Right lung (tissue), 5 donors: Measurements from ENCODE around the gene CEP120. TPM values are rescaled to one million over a fixed set of nuclear protein-coding genes. Genes with fewer than 3 reads are reported as not detected.
"Not testable (repeated sequence)": the region's sequence is repeated elsewhere in the genome, so short reads cannot be mapped to it uniquely, and the experiment has no call there.

Experiments
- DNase-seq, 2 donors: peaks; one replicate each; pipeline ENCODE4 v3.0.0-alpha.2; 2013
- polyA plus RNA-seq, 5 donors: library from polyadenylated mRNA; unstranded; fragments of 120-200 nt; gene quantifications; one replicate each; pipeline versions ENCODE4 v1.2.1 to v1.2.3, GENCODE V29; 2013; ENCODE audit warnings: inconsistent platforms in 1 of 5, low replicate concordance in 1 of 5; ENCODE audit not compliant: insufficient read length in 5 of 5, insufficient read depth in 1 of 5

Gene CEP120
- polyA plus RNA-seq, 5 donors = 18.2 to 30.9 (median 26.3) TPM

DNA sequence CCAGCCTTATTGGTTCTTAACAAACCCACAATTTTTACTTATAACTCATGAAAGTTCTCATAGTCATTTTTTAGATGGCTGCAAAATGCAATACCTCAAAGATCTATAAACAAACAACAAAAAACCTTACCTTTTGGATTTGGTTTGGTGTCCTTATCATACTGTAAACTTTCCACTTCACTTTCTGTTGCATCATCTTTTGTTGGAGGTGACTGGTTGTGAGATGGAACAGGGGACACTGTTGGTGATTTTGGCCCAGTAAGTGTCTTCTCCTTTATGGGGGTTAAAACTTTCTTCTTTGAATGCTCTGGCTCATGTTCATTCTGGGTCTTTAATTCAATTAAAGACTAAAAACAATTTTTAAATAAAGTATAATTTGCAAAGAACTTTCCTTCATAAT is 33.4 kb downstream of the CEP120 start:
- DNase-seq = no peak

DNA sequence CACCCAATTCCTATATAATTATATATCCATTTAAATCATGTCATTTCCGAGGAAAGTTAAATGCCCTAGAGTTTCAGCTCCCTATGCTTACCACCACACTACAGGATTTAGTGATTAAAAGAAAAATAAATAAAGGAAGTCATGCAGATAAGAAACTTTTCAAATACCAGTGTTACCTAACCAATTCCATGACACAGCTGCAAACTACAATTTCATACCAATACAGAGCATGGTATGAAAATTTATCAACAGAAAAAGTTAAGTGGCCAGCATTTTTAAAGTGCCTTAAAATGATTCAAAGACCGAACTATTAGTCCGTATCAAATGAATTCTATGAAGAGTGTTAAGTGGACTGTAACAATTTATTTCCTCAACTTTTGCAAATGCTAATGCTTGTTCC is 35.9 kb downstream of the CEP120 start:
- DNase-seq = no peak

DNA sequence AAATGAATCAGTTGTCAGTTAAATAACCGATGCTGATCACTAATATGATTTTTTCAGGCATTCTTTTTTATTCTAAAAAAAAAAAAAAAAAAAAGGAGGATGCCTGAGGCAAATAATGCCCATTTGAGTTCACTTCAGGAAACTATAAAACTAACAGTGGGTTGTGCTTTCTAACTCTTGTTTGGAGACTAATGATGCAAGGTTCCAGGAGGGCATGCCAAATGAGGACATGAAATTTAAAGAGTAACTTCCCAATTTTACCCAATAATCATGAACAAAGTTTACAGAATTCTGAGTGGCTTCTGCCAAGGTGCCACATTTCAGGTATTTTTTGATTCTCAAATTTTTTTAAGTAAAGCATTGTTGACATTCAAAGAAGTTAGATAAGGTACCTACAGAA is 41.0 kb downstream of the CEP120 start:
- no peak for DNase-seq

DNA sequence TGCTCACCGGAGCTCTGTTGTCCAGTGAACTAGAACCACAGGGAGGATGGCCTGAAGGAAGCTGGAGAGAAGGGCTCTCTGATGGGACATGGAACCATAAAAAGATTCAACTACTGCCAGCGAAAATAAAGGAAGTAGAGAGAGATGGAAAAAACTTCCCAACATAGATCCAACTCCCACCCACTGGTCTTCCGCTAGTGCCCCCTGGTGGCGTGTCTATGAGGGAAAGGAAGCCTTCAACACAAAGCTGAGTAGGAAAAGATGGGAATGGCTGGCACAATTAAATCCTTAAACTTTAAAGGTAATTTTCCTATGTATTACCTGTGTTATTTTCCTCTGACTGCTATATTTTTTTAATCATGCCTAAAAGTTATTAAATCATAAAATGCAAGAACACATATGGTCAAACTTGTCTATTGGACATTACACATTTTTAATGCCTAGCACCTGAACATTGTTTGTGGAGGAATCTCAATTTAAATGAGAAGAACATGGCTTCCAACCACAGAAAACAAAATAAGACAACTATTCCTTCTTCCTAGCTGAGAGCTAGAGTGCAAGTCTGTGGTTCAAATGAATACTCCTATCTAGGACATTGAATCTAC is 51.5 kb downstream of the CEP120 start:
- no peak for DNase-seq

DNA sequence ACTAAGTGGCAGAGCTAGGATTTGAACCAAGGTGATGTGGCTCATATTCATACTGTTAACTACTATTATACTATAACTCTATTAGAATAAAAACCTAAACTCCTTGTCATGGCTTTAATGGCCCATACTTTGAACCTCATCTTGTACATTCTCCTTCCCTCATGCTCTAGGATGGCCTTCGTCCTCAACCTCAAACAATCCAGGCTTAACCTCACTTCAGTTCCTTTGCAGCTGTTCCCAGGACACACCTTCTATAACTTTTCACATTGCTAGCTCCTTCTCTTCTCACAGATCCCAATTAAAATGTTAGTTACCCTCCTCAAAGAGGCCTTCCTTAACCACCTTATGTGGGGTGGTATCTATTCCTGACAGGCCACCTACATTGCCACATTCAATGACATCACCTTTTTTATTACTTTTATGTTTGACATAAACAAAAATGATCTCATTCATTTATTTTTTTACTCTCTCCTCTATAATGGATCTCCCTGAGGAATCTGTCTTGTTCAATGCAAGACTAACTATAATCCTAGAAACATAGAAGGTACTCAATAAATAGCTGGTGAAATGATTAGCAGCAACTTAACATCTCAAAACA is 53.7 kb downstream of the CEP120 start:
- no peak for DNase-seq

DNA sequence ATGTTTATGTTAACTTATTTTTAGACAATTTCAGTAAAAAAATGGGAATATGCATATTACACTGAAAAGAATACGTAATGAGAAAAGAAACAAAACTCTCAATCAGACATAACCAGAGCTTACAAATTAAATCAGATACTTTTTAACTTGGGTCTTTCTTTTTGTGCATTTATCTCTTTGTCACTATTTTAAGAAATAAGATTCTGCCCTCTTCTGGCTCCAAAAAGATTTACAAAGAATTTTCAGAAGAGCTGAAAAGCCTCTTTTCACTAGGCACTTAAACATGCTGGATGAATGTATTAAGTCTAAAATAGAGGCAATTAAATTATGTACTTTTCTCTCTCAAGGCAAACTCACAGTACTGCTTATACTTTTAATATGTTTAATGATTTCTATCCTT is 55.5 kb downstream of the CEP120 start:
- peak in 1 of 2 donors; percentile 31 for DNase-seq

DNA sequence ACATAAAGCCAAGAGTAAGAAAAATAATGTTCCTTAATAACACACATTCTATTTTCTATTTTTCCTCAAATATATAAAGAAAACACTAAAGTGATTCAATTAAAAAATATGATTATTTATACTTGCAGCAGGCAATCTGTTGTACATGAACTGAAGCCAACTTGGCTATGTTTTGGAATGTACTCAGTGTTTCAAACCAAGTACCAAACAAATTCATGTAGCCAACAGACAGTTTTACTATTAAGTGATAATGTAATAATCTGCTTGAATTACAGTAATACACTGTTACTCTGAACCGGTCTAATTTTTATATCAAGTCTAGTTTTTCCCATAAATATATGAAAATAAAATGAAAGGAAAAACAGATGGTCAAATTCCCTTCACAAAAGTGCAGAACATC is 58.0 kb downstream of the CEP120 start:
- DNase-seq = peak; percentile 61 to 67

DNA sequence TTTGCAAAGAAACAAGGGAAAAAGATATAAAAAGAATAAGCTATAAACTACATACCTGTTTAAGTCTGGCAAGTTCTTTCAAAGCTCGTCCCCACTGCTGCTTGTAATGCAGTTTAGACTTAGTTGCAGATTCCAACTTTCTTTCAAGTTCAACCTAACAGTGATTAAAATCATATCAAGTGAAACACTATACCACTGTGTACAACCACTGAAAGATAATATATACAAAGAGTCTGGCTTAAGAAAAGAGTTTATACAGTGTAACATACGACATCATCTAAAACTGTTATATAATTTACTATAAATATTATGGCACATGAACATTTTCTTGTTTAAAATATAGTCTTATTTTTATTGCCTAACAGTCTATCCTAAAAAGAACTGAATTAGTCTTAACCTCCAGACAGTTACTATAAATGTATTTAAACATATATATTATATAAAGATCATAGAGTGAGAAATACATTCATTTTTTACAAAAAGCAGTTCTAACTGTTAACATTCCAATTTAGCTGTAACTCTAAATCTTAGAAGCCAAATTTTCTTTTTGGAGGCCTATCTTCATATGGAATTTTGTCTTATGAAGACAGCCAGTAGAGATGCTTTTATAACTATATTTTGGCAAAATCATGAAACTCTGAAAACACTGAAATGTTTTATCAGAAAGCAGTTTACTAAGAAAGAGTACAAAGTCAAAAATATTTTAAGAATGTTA is 58.6 kb downstream of the CEP120 start:
- peak; percentile 44 to 57 for DNase-seq

DNA sequence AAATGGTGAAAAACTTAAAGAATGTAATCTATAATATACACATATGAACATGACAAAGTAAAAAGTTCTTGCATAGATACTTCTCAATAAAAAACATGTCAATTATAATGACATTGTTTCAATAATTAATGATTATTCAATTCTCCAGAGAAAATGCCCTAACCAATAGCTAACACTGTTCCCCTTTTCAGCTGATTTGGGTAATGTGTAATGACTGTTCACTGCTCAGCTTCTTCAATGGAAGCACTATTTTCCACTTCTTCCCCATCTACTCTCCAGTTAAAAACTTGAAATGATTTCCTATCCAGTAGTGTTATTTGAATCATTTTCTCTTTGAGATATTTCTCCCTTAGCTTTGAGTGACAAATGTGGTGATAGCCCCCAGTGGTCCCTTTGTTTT is 62.3 kb downstream of the CEP120 start:
- DNase-seq = no peak

DNA sequence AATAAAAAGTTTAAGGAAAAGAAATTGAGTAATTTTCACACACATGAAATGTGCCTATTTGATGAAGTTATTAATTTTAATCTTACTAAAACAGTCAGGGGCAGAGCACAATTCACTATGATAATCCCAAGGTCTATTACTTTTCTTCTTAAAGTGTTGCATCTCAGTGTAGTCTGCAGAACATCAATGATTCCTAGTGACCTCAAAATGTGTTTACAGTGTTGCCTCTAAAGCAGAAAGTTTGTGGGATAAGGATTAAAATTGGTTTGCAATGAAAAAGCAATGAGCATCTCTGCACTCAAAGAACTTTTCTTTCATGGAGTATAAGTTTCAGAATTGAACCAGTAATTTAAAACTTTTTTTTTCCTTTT is 63.0 kb downstream of the CEP120 start:
- no peak for DNase-seq

DNA sequence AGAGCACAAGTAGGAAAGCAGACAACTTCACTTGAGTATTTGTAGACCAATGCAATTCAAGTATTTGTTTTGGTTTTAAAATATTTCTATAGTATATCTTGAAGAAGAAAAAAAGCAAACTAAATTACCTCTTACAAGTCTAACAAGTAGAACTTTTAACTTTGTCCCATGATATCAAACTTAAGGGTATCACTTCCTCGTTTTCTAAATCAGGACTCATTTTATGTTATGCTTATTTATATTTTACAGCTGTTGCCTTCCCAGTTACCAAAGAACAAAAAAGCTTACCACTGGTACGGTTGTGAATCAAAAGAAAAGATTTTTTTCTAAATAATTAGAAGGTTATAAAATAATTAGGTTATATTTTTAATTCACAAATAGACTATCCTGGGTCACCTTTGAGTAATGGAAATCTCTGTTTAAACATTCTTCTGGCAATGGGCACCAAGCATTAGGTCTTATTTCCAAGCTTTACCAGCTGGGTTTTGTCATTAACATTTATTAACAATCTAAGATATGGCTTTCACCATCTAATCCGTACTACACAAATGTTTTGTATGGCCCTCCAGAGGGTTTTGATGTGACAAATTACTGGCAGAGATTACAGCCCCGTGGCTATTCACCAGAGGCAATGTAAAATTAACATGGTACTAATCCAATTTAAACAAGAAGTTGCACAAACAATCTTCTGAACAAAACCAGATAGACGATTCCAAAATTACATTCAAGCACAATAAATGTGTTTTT is 63.6 kb downstream of the CEP120 start:
- peak; percentile 78 to 83 for DNase-seq

DNA sequence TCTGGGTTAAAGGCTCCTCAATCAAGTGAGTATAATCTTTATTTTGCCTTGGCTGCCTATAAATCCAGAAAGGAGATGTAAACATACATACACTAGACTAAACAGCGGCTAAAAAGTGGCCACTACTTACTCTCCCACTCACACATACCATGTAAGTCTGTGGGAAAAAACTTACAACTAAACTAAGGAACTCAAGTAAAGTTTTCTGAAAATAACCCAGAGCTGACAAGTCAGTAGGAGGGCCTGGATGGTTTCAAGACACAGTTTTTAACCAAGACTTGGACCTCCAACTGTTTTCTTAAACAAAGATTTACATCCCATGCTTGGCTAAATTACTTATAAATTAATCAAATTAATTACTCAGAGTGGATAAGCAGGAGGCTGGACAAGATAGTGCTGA is 64.5 kb downstream of the CEP120 start:
- peak; percentile 77 to 79 for DNase-seq

DNA sequence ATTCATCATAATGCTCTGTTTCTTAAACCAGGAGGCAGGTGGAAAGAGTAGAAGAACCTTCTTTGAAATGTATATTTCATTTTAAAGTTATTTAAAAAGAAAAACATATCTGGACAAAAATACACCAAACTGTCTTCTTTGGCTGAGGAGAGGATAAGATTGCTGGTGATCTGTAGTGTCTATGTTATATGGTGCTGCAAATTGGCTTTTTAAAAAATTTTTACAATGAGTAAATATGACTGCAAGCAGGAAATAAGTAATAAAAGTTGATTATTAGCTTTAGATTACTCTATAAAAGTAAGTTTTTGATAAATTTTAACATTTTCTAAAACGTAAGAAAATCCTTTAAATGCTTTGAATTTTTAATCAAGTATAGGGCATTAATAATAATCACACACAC is 64.9 kb downstream of the CEP120 start:
- DNase-seq = no peak

DNA sequence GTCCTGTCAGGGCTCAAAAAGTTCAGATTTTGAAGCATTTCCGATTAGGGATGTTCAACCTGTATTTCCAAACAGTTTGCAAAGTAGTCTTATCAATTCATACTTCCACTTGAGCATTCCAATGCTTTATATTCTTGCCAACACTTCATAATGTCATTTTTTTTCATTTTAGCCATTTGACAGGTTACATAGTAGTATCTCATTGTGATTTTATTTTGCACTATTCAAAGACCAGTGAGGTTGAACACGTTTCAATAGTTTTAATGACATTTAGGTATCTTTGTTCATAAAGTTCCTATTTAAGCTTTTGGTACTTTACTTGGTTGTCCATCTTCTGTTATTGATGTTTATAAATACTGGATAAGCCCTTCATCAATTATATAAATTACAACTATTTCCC is 71.4 kb downstream of the CEP120 start:
- no peak for DNase-seq

DNA sequence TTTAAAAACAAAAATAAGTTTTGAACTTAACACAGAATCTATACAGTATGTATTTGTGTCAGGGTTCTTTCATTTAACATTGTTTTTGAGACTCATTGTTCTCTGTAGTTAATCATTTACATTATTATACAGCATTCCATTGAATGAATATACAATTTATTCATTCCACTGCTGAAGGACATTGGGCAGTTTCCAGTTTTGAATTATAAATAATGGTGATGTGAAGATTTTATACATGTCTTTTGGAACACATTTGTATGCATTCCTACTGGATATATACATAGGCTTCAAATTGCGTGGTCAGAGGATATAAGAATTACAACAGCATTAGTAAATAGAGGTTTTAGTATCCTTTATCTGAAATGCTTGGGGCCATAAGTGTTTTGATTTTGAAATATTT is 72.0 kb downstream of the CEP120 start:
- no peak for DNase-seq

DNA sequence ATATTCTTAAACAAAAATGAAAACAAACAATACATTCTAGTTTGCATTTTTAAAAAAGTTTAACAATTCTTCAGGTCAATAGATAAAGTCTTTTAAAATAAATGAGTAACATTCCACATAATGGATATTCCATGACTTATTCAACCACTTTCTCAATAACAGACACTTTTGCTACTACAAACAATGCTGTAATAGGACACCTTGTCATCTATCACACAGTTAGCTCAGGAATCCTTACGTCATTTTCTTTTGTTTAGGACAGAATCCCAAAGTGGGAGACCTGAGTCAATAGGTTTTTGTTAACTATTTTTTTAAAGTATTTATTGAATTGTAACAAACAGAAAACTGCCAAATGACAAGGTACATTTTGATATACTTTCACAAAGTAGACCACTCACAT is 72.5 kb downstream of the CEP120 start:
- DNase-seq = no peak

DNA sequence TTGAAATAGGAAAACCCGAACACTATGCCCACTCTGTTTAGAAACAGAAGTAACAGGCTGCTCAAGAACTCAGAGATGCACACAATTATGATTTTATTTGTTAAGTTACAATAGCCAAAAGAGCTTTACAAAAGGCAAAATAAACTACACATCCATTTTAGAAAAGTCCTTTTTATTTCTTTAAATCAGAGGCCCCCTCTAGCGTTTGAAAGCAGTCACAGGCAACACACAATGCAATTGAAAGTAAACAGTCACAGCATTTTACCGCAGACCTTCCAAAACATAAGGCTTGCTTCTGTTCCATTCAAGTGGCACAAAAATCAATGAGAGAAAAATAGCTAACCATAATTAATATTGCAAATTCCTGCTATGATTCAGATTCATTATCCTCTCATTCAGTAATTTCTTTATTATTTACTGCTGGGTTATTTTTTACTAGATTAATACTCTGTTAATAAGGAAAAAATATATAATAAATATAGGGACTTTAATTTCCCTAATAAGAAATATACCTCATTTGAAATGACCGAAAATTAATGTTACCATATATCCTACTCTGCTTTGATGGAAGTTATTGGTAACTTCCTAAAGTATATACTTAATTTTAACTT is 78.3 kb downstream of the CEP120 start:
- peak; percentile 45 to 56 for DNase-seq

DNA sequence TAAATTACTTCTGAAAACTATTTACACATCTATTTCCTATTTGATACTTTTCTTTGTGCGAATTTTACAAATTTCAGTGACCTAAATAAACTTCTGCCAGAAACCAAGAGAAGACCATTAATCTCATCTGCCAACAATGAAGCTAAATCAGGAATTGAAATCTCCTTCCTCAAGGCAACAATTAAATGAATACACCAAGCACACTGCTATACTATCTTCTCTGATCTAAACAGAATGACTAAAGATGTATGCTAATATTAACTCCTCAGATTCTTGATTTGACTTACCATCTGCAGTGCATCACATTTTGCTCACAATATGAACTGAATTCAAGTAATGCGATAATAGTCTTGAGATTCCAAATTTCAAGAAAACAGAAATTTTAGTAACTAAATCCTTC is 82.3 kb downstream of the CEP120 start:
- no peak for DNase-seq

DNA sequence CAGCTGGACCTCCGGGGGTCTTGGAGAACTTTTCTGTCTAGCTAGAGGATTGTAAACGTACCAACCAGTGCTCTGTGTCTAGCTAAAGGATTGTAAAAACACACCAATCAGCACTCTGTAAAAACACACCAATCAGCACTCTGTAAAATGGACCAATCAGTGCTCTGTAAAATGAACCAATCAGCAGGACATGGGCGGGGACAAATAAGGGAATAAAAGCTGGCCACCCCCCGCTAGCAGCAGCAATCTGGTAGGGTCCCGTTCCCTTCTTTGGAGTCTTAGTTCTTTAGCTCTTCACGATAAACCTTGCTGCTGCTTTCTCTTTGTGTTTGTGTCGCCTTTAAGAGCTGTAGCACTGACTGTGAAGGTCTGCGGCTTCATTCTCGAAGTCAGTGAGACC is 114.8 kb downstream of the CEP120 start:
- DNase-seq = not testable (repeated sequence)

DNA sequence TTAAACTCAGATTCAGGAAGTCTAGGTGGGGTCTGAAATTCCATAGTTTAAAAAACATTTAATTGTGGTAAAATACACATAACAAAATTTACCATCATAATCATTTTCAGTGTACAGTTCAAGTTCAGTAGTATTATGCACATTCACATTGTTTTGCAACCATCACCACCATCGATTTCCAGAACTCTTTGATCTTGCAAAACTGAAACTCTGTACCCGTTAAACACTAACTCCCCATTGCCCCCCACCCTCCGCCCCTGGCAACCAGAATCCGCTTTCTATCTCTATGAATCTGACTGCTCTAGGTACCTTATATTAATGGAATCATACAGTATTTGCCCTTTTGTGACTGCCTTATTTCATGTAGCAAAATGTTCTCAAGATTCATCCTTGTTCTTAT is 117.5 kb downstream of the CEP120 start:
- no peak for DNase-seq

DNA sequence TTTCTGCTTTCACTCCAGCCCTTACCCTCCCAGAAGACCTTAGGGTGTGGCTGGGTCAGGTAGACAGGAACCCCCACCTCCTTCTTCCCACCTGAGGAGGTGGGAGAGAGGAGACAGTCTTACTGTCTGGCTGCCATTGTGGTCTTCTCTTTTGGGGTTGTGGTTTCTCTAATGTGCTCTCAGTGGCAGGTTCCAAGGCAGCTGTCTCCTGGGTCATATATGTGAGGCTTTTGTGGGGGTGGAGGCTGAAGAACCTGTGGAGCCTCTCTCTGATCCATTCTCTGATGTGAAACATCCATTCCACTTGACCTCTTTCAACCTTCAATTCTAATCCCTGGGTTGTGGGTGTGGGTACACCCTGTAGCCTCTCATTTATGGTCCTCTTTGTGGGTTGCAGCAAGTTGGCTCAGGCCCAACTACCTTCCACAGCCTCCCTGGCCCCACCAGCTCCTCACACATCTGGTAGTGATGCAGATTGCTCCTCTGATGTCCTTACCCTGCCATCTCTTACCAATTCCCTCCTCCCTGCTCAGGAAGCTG is 118.4 kb downstream of the CEP120 start:
- DNase-seq = no peak

DNA sequence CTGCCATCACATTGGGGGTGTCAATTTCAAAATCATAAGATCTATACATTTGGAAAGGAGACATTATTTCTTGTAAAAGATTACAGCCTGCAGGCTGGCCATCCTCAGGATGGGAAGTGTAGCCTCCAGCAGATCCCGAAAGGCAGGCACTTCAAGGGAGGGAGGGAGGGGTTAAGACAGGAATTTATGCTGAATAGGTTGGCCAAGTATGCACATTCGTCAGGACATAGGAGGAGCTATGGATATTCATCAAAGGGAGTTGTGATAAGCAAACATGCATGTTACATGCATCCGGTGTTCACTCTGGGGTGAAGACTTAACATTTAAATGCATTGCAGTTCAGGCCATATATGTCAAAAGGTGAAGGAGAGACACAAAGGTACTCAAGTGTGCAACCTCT is 119.4 kb downstream of the CEP120 start:
- no peak for DNase-seq
